Body of pancreas (tissue), 4 donors: ENCODE measurements around the gene LRRC27.

Experiments used
- POLR2A ChIP-seq, 3 donors: fragments of 450-650 bp; IDR thresholded peaks; one replicate each; pipeline ENCODE4 v1.6.1; 2016; ENCODE audit warnings: antibody characterized with exemption in 3 of 3, mild to moderate bottlenecking in 2 of 3
- TF ChIP-seq, protein P1 (sequence below), 7 experiments: fragments of 450-650 bp in 4 of 7; fragments of 200-600 bp in 3 of 7; sonication (generic) in 3 of 7; IDR thresholded peaks; one replicate each; pipeline ENCODE4 v1.5.1; 2016 to 2019; ENCODE audit warnings: antibody characterized with exemption in 7 of 7

GRCh38 chr10:132408367-132408781 is 76.4 kb downstream of the LRRC27 start:
- TF ChIP-seq, protein P1, sequence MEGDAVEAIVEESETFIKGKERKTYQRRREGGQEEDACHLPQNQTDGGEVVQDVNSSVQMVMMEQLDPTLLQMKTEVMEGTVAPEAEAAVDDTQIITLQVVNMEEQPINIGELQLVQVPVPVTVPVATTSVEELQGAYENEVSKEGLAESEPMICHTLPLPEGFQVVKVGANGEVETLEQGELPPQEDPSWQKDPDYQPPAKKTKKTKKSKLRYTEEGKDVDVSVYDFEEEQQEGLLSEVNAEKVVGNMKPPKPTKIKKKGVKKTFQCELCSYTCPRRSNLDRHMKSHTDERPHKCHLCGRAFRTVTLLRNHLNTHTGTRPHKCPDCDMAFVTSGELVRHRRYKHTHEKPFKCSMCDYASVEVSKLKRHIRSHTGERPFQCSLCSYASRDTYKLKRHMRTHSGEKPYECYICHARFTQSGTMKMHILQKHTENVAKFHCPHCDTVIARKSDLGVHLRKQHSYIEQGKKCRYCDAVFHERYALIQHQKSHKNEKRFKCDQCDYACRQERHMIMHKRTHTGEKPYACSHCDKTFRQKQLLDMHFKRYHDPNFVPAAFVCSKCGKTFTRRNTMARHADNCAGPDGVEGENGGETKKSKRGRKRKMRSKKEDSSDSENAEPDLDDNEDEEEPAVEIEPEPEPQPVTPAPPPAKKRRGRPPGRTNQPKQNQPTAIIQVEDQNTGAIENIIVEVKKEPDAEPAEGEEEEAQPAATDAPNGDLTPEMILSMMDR (IDR thresholded peaks at IDR 0.05): no peak
- no peak for TF ChIP-seq POLR2A (IDR thresholded peaks at IDR 0.05)
